ENCODE measurements around the gene TSEN34.
"Not testable (repeated sequence)": the region's sequence is repeated elsewhere in the genome, so short reads cannot be mapped to it uniquely, and the experiment has no call there.

DNA sequence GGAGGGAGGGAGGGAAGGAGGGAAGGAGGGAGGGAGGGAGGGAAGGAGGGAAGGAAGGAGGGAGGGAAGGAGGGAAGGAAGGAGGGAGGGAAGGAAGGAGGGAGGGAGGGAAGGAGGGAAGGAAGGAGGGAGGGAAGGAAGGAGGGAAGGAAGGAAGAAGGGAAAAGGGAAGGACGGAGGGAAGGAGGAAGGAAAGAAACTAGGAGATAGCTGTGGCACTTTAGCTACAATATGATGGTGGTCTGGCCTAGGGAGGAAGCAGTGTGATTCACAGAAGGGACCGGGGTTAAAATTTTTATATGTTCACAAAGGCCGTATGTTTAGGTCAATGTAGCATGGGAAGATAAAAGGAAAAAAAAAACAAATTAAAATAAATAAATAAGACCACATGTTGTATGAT is 9.2 kb upstream of the TSEN34 start:
- TF ChIP-seq, protein P1, sequence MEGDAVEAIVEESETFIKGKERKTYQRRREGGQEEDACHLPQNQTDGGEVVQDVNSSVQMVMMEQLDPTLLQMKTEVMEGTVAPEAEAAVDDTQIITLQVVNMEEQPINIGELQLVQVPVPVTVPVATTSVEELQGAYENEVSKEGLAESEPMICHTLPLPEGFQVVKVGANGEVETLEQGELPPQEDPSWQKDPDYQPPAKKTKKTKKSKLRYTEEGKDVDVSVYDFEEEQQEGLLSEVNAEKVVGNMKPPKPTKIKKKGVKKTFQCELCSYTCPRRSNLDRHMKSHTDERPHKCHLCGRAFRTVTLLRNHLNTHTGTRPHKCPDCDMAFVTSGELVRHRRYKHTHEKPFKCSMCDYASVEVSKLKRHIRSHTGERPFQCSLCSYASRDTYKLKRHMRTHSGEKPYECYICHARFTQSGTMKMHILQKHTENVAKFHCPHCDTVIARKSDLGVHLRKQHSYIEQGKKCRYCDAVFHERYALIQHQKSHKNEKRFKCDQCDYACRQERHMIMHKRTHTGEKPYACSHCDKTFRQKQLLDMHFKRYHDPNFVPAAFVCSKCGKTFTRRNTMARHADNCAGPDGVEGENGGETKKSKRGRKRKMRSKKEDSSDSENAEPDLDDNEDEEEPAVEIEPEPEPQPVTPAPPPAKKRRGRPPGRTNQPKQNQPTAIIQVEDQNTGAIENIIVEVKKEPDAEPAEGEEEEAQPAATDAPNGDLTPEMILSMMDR (IDR thresholded peaks at IDR 0.05; ENCODE audit: insufficient read depth, low read length, poor library complexity, severe bottlenecking): not testable (repeated sequence)
- TF ChIP-seq EZH2phosphoT487 (conservative IDR thresholded peaks at IDR 0.05; ENCODE audit: low read length): not testable (repeated sequence)
